GM06990 (cell line): ENCODE data around the gene MAPRE2.
A peak's percentile ranks its signal among the peaks of the same experiment; 100 is the strongest.

Experiments used
- DNase-seq: peaks from one replicate; pipeline ENCODE4 v3.0.0-alpha.2; 2011; ENCODE audit not compliant: insufficient read length; ENCODE audit errors: extremely low read depth
- H3K27me3 ChIP-seq: replicated peaks from 2 replicates; pipeline ENCODE4 v1.6.0; 2011; ENCODE audit warnings: low read length; ENCODE audit not compliant: control insufficient read depth, insufficient read depth
- H3K36me3 ChIP-seq: 2 replicates; pipeline ENCODE4 v1.5.1; 2011; ENCODE audit warnings: low read length; ENCODE audit not compliant: control insufficient read depth, insufficient read depth
- H3K4me3 ChIP-seq: replicated peaks from 2 replicates; pipeline ENCODE4 v1.5.1; 2011; ENCODE audit warnings: low read depth, mild to moderate bottlenecking, control low read depth, low read length
- TF ChIP-seq, protein P1 (sequence below): IDR thresholded peaks from 2 replicates; pipeline ENCODE4 v1.5.1; 2011; ENCODE audit warnings: low read length, control low read depth, mild to moderate bottlenecking, inconsistent platforms; ENCODE audit not compliant: insufficient read depth, poor library complexity, severe bottlenecking

MAPRE2 gene

GRCh38 chr18:35030277-35030989, 10.8 kb upstream of the MAPRE2 start:
- Histone ChIP-seq H3K4me3 (peak overlapping the region; percentile 12), H3K27me3 (no peaks in the 10 kb centered on the region), H3K36me3 (no peaks in the 10 kb centered on the region)
- no peak for DNase-seq
- TF ChIP-seq, protein P1, sequence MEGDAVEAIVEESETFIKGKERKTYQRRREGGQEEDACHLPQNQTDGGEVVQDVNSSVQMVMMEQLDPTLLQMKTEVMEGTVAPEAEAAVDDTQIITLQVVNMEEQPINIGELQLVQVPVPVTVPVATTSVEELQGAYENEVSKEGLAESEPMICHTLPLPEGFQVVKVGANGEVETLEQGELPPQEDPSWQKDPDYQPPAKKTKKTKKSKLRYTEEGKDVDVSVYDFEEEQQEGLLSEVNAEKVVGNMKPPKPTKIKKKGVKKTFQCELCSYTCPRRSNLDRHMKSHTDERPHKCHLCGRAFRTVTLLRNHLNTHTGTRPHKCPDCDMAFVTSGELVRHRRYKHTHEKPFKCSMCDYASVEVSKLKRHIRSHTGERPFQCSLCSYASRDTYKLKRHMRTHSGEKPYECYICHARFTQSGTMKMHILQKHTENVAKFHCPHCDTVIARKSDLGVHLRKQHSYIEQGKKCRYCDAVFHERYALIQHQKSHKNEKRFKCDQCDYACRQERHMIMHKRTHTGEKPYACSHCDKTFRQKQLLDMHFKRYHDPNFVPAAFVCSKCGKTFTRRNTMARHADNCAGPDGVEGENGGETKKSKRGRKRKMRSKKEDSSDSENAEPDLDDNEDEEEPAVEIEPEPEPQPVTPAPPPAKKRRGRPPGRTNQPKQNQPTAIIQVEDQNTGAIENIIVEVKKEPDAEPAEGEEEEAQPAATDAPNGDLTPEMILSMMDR: no peak

- no peak for DNase-seq
- Histone ChIP-seq H3K36me3 (no peaks in the 10 kb centered on the region), H3K4me3 (no peak overlapping the region), H3K27me3 (no peaks in the 10 kb centered on the region)
- TF ChIP-seq, protein P1: no peak
Observed at GRCh38 chr18:35032113-35032512, 9.1 kb upstream of the MAPRE2 start.

- no peaks in the 10 kb centered on the region for H3K27me3 ChIP-seq
- no peak for DNase-seq
- no peaks in the 10 kb centered on the region for H3K36me3 ChIP-seq
- H3K4me3 ChIP-seq: no peak overlapping the region
- TF ChIP-seq, protein P1: no peak
Observed at GRCh38 chr18:35038029-35038428, 3.2 kb upstream of the MAPRE2 start.

DNA sequence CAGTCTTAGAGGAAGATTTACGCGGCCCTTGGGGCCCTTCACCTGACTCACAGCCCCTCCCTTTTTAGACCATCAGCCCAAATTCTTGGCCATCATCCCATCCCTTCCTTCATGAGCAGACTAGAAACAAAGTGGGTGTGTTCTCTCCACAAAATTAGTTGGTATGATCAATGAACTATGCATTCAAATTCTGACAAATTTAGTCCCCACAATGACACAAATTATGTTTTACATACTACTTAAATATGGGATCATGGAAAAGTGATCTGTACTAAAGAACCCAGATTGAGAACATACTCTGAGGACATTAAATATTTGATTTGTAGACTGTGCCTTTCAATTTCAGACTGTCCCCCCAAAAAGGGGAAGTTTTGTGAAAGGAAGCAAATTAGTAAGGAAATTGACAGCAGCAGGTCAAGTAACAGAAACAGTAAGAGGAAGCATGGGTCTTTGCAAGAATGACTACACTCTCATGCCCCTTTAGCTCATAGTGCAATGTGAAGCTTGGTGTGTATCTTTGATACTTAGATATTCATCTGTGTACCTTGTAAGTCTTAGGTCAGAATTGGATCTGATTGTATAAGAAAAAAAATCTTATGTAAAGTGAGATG, 2.2 kb upstream of the MAPRE2 start:
- Histone ChIP-seq H3K4me3 (no peak overlapping the region), H3K27me3 (no peaks in the 10 kb centered on the region), H3K36me3 (no peaks in the 10 kb centered on the region)
- peak; percentile 33 for DNase-seq
- TF ChIP-seq, protein P1: no peak

GRCh38 chr18:35040638-35040987, 600 bp upstream of the MAPRE2 start:
- DNase-seq: no peak
- peak overlapping the region; percentile 77 for H3K4me3 ChIP-seq
- H3K27me3 ChIP-seq: no peaks in the 10 kb centered on the region
- H3K36me3 ChIP-seq: no peaks in the 10 kb centered on the region
- TF ChIP-seq, protein P1: no peak
